Immature natural killer cell (primary cell): ENCODE measurements around the gene OSBPL9. TPM values are rescaled to one million over a fixed set of nuclear protein-coding genes. Genes with fewer than 3 reads are reported as not detected.
A peak's percentile ranks its signal among the peaks of the same experiment; 100 is the strongest.
"Not testable (repeated sequence)": the region's sequence is repeated elsewhere in the genome, so short reads cannot be mapped to it uniquely, and the experiment has no call there.

ENCODE experiments used
- DNase-seq, 3 donors: peaks; one replicate each; pipeline ENCODE4 v3.0.0; 2022; ENCODE audit warnings: mixed read lengths in 1 of 3
- H3K27ac Mint-ChIP-seq, 6 donors: one replicate each; pipeline ENCODE4 v1.8.0; 2020; ENCODE audit warnings: mixed read lengths in 6 of 6, mild to moderate bottlenecking in 5 of 6, inconsistent platforms in 4 of 6, moderate library complexity in 3 of 6
- H3K27me3 Mint-ChIP-seq, 3 donors: one replicate each; pipeline ENCODE4 v1.8.0; 2020 to 2021; ENCODE audit warnings: low read depth in 3 of 3, mild to moderate bottlenecking in 3 of 3, mixed read lengths in 3 of 3, moderate library complexity in 3 of 3, inconsistent platforms in 1 of 3
- H3K36me3 Mint-ChIP-seq, 3 donors: one replicate each; pipeline ENCODE4 v1.8.0; 2020; ENCODE audit warnings: mixed read lengths in 3 of 3, inconsistent platforms in 2 of 3, mild to moderate bottlenecking in 2 of 3
- H3K4me1 Mint-ChIP-seq, 2 donors: one replicate each; pipeline ENCODE4 v1.8.0; 2020; ENCODE audit warnings: inconsistent platforms in 2 of 2, mild to moderate bottlenecking in 2 of 2, mixed read lengths in 2 of 2, moderate library complexity in 1 of 2
- H3K4me3 Mint-ChIP-seq, 5 donors: one replicate each; pipeline ENCODE4 v1.8.0; 2020; ENCODE audit warnings: mild to moderate bottlenecking in 5 of 5, mixed read lengths in 5 of 5, inconsistent platforms in 3 of 5, moderate library complexity in 3 of 5
- H3K9me3 Mint-ChIP-seq, 6 donors: one replicate each; pipeline ENCODE4 v1.8.0; 2020; ENCODE audit warnings: mild to moderate bottlenecking in 6 of 6, mixed read lengths in 6 of 6, inconsistent platforms in 4 of 6, moderate library complexity in 3 of 6
- polyA plus RNA-seq, 3 donors: library from polyadenylated mRNA; unstranded; fragments of 300-500 nt; fragmentation: Illumina TruSeq; gene quantifications; one replicate each; pipeline ENCODE4 v1.2.3, GENCODE V29; 2021

Gene OSBPL9
- polyA plus RNA-seq, 3 donors from 2014 or later, result 26.1 to 38.5 (median 38.2) TPM

DNA sequence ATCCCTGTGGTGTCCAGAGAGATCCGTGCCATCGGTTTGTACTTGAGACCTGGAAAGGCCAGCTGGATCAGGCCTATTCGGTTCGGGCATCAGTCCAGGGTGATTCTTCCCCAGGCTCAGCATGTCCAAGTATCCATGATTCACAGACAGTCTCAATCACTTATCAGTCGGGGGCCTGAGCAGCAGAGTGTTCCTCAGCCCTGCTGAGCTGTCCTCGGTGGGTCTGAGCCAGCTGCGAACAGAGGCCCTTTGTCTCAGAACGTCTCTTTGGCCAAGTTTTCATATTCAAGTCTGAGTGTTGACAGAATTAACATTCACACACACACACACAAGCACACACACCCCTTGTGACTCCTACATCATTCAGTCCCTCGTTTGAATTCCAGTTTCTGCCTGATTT lies 33.4 kb upstream of the OSBPL9 start:
- peaks cover 0 to 5% (median 4%) of the 10 kb centered on the region in 3 donors for H3K27me3 Mint-ChIP-seq
- DNase-seq, result no peak
- no peak overlapping the region for H3K27ac Mint-ChIP-seq
- no peaks in the 10 kb centered on the region for H3K4me1 Mint-ChIP-seq
- H3K4me3 Mint-ChIP-seq, result no peak overlapping the region
- no peaks in the 10 kb centered on the region for H3K36me3 Mint-ChIP-seq
- no peaks in the 10 kb centered on the region for H3K9me3 Mint-ChIP-seq

- no peak overlapping the region for H3K27ac Mint-ChIP-seq
- peaks cover 0 to 5% (median 4%) of the 10 kb centered on the region in 3 donors for H3K27me3 Mint-ChIP-seq
These were observed 32.9 kb upstream of the OSBPL9 start for GRCh38 chr1:51584021-51584420.

DNA sequence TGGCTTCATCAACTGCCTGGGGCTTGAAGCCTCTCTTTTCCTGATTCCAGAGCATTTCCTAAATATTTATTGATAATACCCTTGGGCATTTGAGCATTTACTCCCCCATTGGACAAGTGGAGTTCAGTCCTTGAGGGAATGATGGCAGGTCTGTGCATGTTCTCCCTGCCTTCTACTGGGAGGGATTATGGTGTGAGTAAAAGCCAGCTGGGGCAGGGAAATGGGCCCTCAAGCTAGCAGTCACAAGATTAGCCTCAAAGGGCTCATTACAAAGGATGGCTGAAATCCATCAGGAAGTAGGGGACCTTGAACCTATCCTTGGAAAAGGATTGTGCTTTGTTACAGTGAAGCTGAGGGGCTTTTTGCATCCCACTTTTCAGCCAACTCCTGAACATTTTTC lies 24.2 kb upstream of the OSBPL9 start:
- DNase-seq, result no peak
- no peak overlapping the region for H3K4me3 Mint-ChIP-seq
- no peak overlapping the region for H3K27ac Mint-ChIP-seq
- H3K36me3 Mint-ChIP-seq, result no peaks in the 10 kb centered on the region
- H3K27me3 Mint-ChIP-seq, result peaks cover 3 to 4% (median 3%) of the 10 kb centered on the region in 3 donors
- no peaks in the 10 kb centered on the region for H3K9me3 Mint-ChIP-seq
- H3K4me1 Mint-ChIP-seq, result no peaks in the 10 kb centered on the region

More at GRCh38 chr1:51584021-51584420, 32.9 kb upstream of the OSBPL9 start:
- Mint-ChIP-seq H3K9me3 (no peaks in the 10 kb centered on the region), H3K4me1 (no peaks in the 10 kb centered on the region), H3K36me3 (no peaks in the 10 kb centered on the region), H3K4me3 (no peak overlapping the region)
- no peak for DNase-seq

GRCh38 chr1:51594716-51595115 lies 22.2 kb upstream of the OSBPL9 start:
- Mint-ChIP-seq H3K4me1 (no peaks in the 10 kb centered on the region), H3K4me3 (no peak overlapping the region), H3K27ac (no peak overlapping the region), H3K9me3 (no peaks in the 10 kb centered on the region), H3K27me3 (peaks cover 1 to 4% (median 3%) of the 10 kb centered on the region in 3 donors), H3K36me3 (no peaks in the 10 kb centered on the region)
- no peak for DNase-seq

GRCh38 chr1:51600529-51600928 lies 16.4 kb upstream of the OSBPL9 start:
- H3K27ac Mint-ChIP-seq, result no peak overlapping the region
- no peaks in the 10 kb centered on the region for H3K36me3 Mint-ChIP-seq
- no peaks in the 10 kb centered on the region for H3K9me3 Mint-ChIP-seq
- H3K4me3 Mint-ChIP-seq, result no peak overlapping the region
- DNase-seq, result no peak
- peaks cover 0 to 4% (median 1%) of the 10 kb centered on the region in 3 donors for H3K27me3 Mint-ChIP-seq
- no peaks in the 10 kb centered on the region for H3K4me1 Mint-ChIP-seq

- no peaks in the 10 kb centered on the region for H3K36me3 Mint-ChIP-seq
- H3K4me3 Mint-ChIP-seq, result no peak overlapping the region
- no peak overlapping the region for H3K27ac Mint-ChIP-seq
- H3K9me3 Mint-ChIP-seq, result no peaks in the 10 kb centered on the region
- H3K27me3 Mint-ChIP-seq, result peaks cover 0 to 6% (median 1%) of the 10 kb centered on the region in 3 donors
- H3K4me1 Mint-ChIP-seq, result no peaks in the 10 kb centered on the region
- no peak for DNase-seq
These were observed 15.9 kb upstream of the OSBPL9 start for GRCh38 chr1:51600965-51601364.

GRCh38 chr1:51605961-51606723 lies 10.8 kb upstream of the OSBPL9 start:
- Mint-ChIP-seq H3K4me1 (no peaks in the 10 kb centered on the region), H3K36me3 (no peaks in the 10 kb centered on the region), H3K27me3 (peaks cover 2 to 7% (median 2%) of the 10 kb centered on the region in 3 donors), H3K27ac (no peak overlapping the region), H3K9me3 (no peaks in the 10 kb centered on the region), H3K4me3 (no peak overlapping the region)
- no peak for DNase-seq

- Mint-ChIP-seq H3K4me3 (no peak overlapping the region), H3K4me1 (no peaks in the 10 kb centered on the region), H3K36me3 (no peaks in the 10 kb centered on the region), H3K27ac (no peak overlapping the region), H3K27me3 (peaks cover 2 to 10% (median 3%) of the 10 kb centered on the region in 3 donors), H3K9me3 (no peaks in the 10 kb centered on the region)
- no peak for DNase-seq
These were observed 9.2 kb upstream of the OSBPL9 start for GRCh38 chr1:51607681-51608095.

GRCh38 chr1:51610104-51610503 lies 6.8 kb upstream of the OSBPL9 start:
- not testable (repeated sequence) for H3K27ac Mint-ChIP-seq, H3K9me3 Mint-ChIP-seq

GRCh38 chr1:51610637-51611036 lies 6.3 kb upstream of the OSBPL9 start:
- peaks cover 0 to 2% of the 10 kb centered on the region in 2 donors for H3K4me1 Mint-ChIP-seq
- H3K27me3 Mint-ChIP-seq, result peaks cover 2 to 10% (median 3%) of the 10 kb centered on the region in 3 donors
- H3K4me3 Mint-ChIP-seq, result no peak overlapping the region
- no peaks in the 10 kb centered on the region for H3K9me3 Mint-ChIP-seq
- DNase-seq, result no peak
- H3K36me3 Mint-ChIP-seq, result no peaks in the 10 kb centered on the region
- H3K27ac Mint-ChIP-seq, result no peak overlapping the region

More at GRCh38 chr1:51610104-51610503, 6.8 kb upstream of the OSBPL9 start:
- H3K36me3 Mint-ChIP-seq, H3K27me3 Mint-ChIP-seq, DNase-seq, H3K4me1 Mint-ChIP-seq, H3K4me3 Mint-ChIP-seq: not testable (repeated sequence)

- H3K27me3 Mint-ChIP-seq, result peaks cover 1 to 10% (median 2%) of the 10 kb centered on the region in 3 donors
- no peaks in the 10 kb centered on the region for H3K36me3 Mint-ChIP-seq
- no peak overlapping the region for H3K27ac Mint-ChIP-seq
- peaks cover 14% of the 10 kb centered on the region in 2 donors for H3K4me1 Mint-ChIP-seq
- no peaks in the 10 kb centered on the region for H3K9me3 Mint-ChIP-seq
- no peak overlapping the region for H3K4me3 Mint-ChIP-seq
- DNase-seq, result no peak
These were observed 4.4 kb upstream of the OSBPL9 start for GRCh38 chr1:51612447-51612961.

- H3K4me3 Mint-ChIP-seq, result peak overlapping the region in 4 of 5 donors; percentile 12 to 100 (median 71)
These were observed 1.1 kb upstream of the OSBPL9 start for GRCh38 chr1:51615780-51616291.

DNA sequence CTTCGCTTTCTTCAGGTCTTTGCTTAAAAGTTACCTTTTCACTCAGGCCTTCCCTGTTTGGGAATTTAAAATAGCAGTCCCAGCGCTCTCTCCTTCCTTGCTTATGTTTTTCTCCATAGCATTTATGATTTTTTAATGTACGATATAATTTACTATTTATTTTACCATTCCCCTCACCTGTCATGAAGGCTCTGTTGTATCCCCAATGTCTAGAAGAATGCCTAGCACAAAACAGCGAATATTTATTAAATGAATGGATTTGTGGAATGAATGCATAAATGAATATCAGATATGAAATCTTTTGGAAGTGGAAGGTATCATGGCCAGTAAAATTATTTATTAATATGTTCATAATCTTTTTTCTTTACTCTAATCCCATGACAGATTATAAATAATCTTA lies 402 bp upstream of the OSBPL9 start:
- DNase-seq, result no peak

More at GRCh38 chr1:51615780-51616291, 1.1 kb upstream of the OSBPL9 start:
- no peaks in the 10 kb centered on the region for H3K36me3 Mint-ChIP-seq
- H3K4me1 Mint-ChIP-seq, result peaks cover 24 to 35% of the 10 kb centered on the region in 2 donors
- no peaks in the 10 kb centered on the region for H3K9me3 Mint-ChIP-seq
- H3K27me3 Mint-ChIP-seq, result peaks cover 0 to 3% (median 3%) of the 10 kb centered on the region in 3 donors
- DNase-seq, result no peak
- no peak overlapping the region for H3K27ac Mint-ChIP-seq

DNA sequence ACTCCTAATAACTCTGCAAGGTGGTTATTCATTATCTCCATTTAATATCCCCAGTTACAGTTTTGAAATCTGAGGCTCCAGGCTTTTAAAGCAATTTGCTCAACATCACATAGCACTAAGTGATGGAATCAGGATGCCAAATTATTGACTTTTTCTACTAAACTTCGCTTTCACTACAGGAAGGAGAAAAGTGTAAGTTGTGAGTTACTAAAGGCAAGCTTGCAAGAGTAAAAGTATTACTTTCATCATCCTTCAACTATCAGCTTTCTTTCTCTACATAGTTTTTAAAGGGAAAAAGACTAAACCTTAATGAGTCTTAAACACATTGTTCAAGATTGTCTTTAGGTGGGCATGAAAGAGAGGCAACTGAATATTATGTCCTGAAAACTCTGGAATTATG lies 1.8 kb downstream of the OSBPL9 start:
- peak overlapping the region in 1 of 6 donors; percentile 46 for H3K27ac Mint-ChIP-seq
- DNase-seq, result no peak
- H3K9me3 Mint-ChIP-seq, result no peaks in the 10 kb centered on the region
- H3K27me3 Mint-ChIP-seq, result peaks cover 0 to 4% (median 2%) of the 10 kb centered on the region in 3 donors
- peaks cover 24 to 35% of the 10 kb centered on the region in 2 donors for H3K4me1 Mint-ChIP-seq
- peak overlapping the region in 2 of 5 donors; percentile 22 to 100 for H3K4me3 Mint-ChIP-seq
- no peaks in the 10 kb centered on the region for H3K36me3 Mint-ChIP-seq

More for the DNA sequence above, 402 bp upstream of the OSBPL9 start:
- Mint-ChIP-seq H3K4me1 (peaks cover 24 to 35% of the 10 kb centered on the region in 2 donors), H3K27ac (peak overlapping the region in 2 of 6 donors; percentile 47 to 97), H3K36me3 (no peaks in the 10 kb centered on the region), H3K9me3 (no peaks in the 10 kb centered on the region), H3K4me3 (peak overlapping the region; percentile 46 to 100 (median 99)), H3K27me3 (peaks cover under 1 to 3% (median 3%) of the 10 kb centered on the region in 3 donors)
